HepG2 (cell line): ENCODE data around the gene KIRREL3. TPM values are rescaled to one million over a fixed set of nuclear protein-coding genes. Genes with fewer than 3 reads are reported as not detected.

Experiments used
- ATAC-seq: fragments of 200-7000 bp; cut with Tn5 transposase; 3 replicates; pipeline ENCODE4 v1.9.1; 2020; ENCODE audit warnings: mild to moderate bottlenecking, moderate library complexity
- BruUV-seq: library from RNA; stranded (reverse); fragments of 400-500 nt; replicated peaks from 2 replicates; lab custom pipeline; 2021; lab: Mats Ljungman, UMichigan
- CTCF ChIA-PET: fragments of 300-600 bp; formaldehyde crosslinking; extraction: SDS; loops from one replicate; lab custom pipeline; 2021; ENCODE audit warnings: low total read pairs, inconsistent platforms, low intra/inter-chr PET ratio; lab: Yijun Ruan, JAX
- POLR2A ChIA-PET: fragments of 350-600 bp; sonication (Branson Sonifier 250); formaldehyde crosslinking; loops from one replicate; lab custom pipeline; 2020; ENCODE audit warnings: antibody characterized with exemption, inconsistent platforms; lab: Yijun Ruan, JAX
- DNase-seq: peaks from one replicate; pipeline ENCODE4 v3.0.0-alpha.2; 2015; ENCODE audit warnings: low spot score
- FAIRE-seq: peaks from 3 replicates; lab custom pipeline; 2011; peaks lifted over from hg19 to GRCh38; lab: Jason Lieb, UNC
- H2AFZ ChIP-seq: one replicate; pipeline ENCODE4 v1.6.1; 2011; ENCODE audit warnings: low read length, inconsistent platforms
- H3K27ac ChIP-seq: fragments of 300-600 bp; 3 replicates; pipeline ENCODE4 v1.8.0; 2011; ENCODE audit warnings: mixed run types, mild to moderate bottlenecking, mixed read lengths, low read length, inconsistent platforms; ENCODE audit not compliant: insufficient read depth; ENCODE audit errors: extremely low read length
- H3K27me3 ChIP-seq, 2 experiments: fragments of 200-600 bp in 1 of 2; 2 replicates in 1 of 2; 3 replicates in 1 of 2; pipeline versions ENCODE4 v1.6.0 to v1.8.0; 2011; ENCODE audit warnings: low read length in 2 of 2, mild to moderate bottlenecking in 2 of 2, moderate library complexity in 2 of 2, inconsistent platforms in 1 of 2; ENCODE audit not compliant: insufficient read depth in 2 of 2, control insufficient read depth in 1 of 2
- H3K36me3 ChIP-seq, 2 experiments: fragments of 200-600 bp in 1 of 2; replicated peaks in 1 of 2; 2 replicates in 1 of 2; 3 replicates in 1 of 2; pipeline versions ENCODE4 v1.5.1 to v1.8.0; 2011; ENCODE audit warnings: low read length in 2 of 2, inconsistent platforms in 1 of 2; ENCODE audit not compliant: insufficient read depth in 2 of 2, control insufficient read depth in 1 of 2
- H3K4me1 ChIP-seq: 2 replicates; pipeline ENCODE4 v1.5.1; 2012; ENCODE audit warnings: low read length, inconsistent platforms; ENCODE audit not compliant: insufficient read depth
- H3K4me2 ChIP-seq: 2 replicates; pipeline ENCODE4 v1.6.0; 2011; ENCODE audit warnings: low read depth, low read length, inconsistent platforms
- H3K4me3 ChIP-seq, 3 experiments: fragments of 200-600 bp in 1 of 3; sonication (generic), shearing (Covaris generic) in 1 of 3; replicated peaks in 1 of 3; 2 replicates each; pipeline ENCODE4 v1.5.1; 2011 to 2016; ENCODE audit warnings: low read length in 3 of 3, inconsistent platforms in 2 of 3, low read depth in 2 of 3, mild to moderate bottlenecking in 2 of 3, control low read depth in 1 of 3, mixed read lengths in 1 of 3; ENCODE audit not compliant: insufficient read depth in 1 of 3
- H3K79me2 ChIP-seq: one replicate; pipeline ENCODE4 v1.6.1; 2011; ENCODE audit warnings: low read length, inconsistent platforms; ENCODE audit not compliant: insufficient read depth
- H3K9ac ChIP-seq: 2 replicates; pipeline ENCODE4 v1.6.0; 2011; ENCODE audit warnings: mild to moderate bottlenecking, low read depth, low read length, inconsistent platforms; ENCODE audit not compliant: insufficient read depth
- H3K9me3 ChIP-seq: 2 replicates; pipeline ENCODE4 v1.5.1; 2012; ENCODE audit warnings: mild to moderate bottlenecking, low read length
- H4K20me1 ChIP-seq: 2 replicates; pipeline ENCODE4 v1.6.0; 2011; ENCODE audit warnings: inconsistent platforms, mild to moderate bottlenecking, low read length, moderate library complexity; ENCODE audit not compliant: insufficient read depth
- GABPA ChIP-seq, 2 experiments: IDR thresholded peaks; 2 replicates each; pipeline ENCODE4 v1.6.1; 2011 to 2016; ENCODE audit warnings: low read depth in 2 of 2, low read length in 1 of 2, missing biosample characterization in 1 of 2, missing genetic modification characterization in 1 of 2
- MAFF ChIP-seq: IDR thresholded peaks from 2 replicates; pipeline ENCODE4 v1.6.1; 2011; ENCODE audit warnings: low read depth, low read length, improper control_type of control experiment
- NFYC ChIP-seq: IDR thresholded peaks from 2 replicates; pipeline ENCODE4 v1.6.1; 2016; ENCODE audit warnings: missing genetic modification reagents, missing compliant biosample characterization
- PAF1 ChIP-seq: IDR thresholded peaks from 2 replicates; pipeline ENCODE4 v1.6.1; 2016; ENCODE audit warnings: missing genetic modification reagents, missing compliant biosample characterization
- RARA ChIP-seq: IDR thresholded peaks from 2 replicates; pipeline ENCODE4 v1.6.1; 2016; ENCODE audit warnings: missing genetic modification reagents, missing compliant biosample characterization
- SIN3A ChIP-seq: IDR thresholded peaks from 2 replicates; pipeline ENCODE4 v1.6.1; 2011; ENCODE audit warnings: low read depth, mild to moderate bottlenecking, control low read depth, low read length, borderline replicate concordance
- SRSF9 ChIP-seq: fragments of 200-400 bp; formaldehyde crosslinking; IDR thresholded peaks from 2 replicates; pipeline ENCODE4 v1.6.1; 2018; ENCODE audit warnings: borderline replicate concordance, mild to moderate bottlenecking, low read depth, low read length; ENCODE audit not compliant: insufficient read depth, poor library complexity, severe bottlenecking
- TGIF2 ChIP-seq: IDR thresholded peaks from 2 replicates; pipeline ENCODE4 v1.6.1; 2016; ENCODE audit warnings: control low read depth, missing compliant biosample characterization
- TMF1 ChIP-seq: sonication (generic); formaldehyde crosslinking; IDR thresholded peaks from 2 replicates; pipeline ENCODE4 v1.8.1; 2022; ENCODE audit warnings: low read depth, missing genetic modification reagents
- ZFX ChIP-seq: sonication (generic); formaldehyde crosslinking; IDR thresholded peaks from 2 replicates; pipeline ENCODE4 v1.4.0; 2020; ENCODE audit warnings: mild to moderate bottlenecking, low read depth, missing genetic modification reagents, moderate library complexity
- ZKSCAN1 ChIP-seq: fragments of 150-350 bp; IDR thresholded peaks from 2 replicates; pipeline ENCODE4 v1.6.1; 2014; ENCODE audit warnings: low read length
- ZNF570 ChIP-seq: sonication (generic); formaldehyde crosslinking; IDR thresholded peaks from 2 replicates; pipeline ENCODE4 v1.4.0; 2020; ENCODE audit warnings: mild to moderate bottlenecking, missing genetic modification reagents, borderline replicate concordance
- ZNF678 ChIP-seq: sonication (generic); formaldehyde crosslinking; IDR thresholded peaks from 2 replicates; pipeline ENCODE4 v1.4.0; 2020; ENCODE audit warnings: mild to moderate bottlenecking, missing genetic modification reagents
- ZNF782 ChIP-seq: sonication (generic); formaldehyde crosslinking; IDR thresholded peaks from 2 replicates; pipeline ENCODE4 v1.4.0; 2020; ENCODE audit warnings: missing genetic modification reagents, mild to moderate bottlenecking, borderline replicate concordance
- WGBS: methylation state at CpG from one replicate; pipeline ENCODE4 v1.1.6; 2017; ENCODE audit warnings: low lambda C conversion rate; 5-methylcytosine and 5-hydroxymethylcytosine counted together
- in situ Hi-C: cut with HindIII; loops from 2 replicates; pipeline ENCODE4 v1.10.0; 2017; ENCODE audit warnings: low pct_unique_long_range_greater_than_20kb; ENCODE audit not compliant: extremely low pct_ligation_motif_present
- intact Hi-C: fragments of 100-400 bp; cut with micrococcal nuclease; formaldehyde crosslinking; loops from one replicate; pipeline ENCODE4 v1.10.0; 2022; ENCODE audit not compliant: unreplicated experiment
- polyA plus RNA-seq, 8 experiments: library from polyadenylated mRNA; depleted of rRNA in 3 of 8; stranded (reverse) in 7 of 8; unstranded in 1 of 8; fragments of >200 nt; fragmentation: Illumina TruSeq in 4 of 8; extraction: Trizol in 4 of 8; gene quantifications; 2 replicates each; pipeline versions ENCODE4 v1.2.1 to v1.2.3, GENCODE V29; 2011 to 2016; ENCODE audit warnings: low read depth in 4 of 8, missing spikeins in 1 of 8, mixed read lengths in 1 of 8; ENCODE audit not compliant: insufficient read depth in 1 of 8
- total RNA-seq, 5 experiments: library from RNA; depleted of rRNA; stranded (reverse); fragments of >200 nt; fragmentation: Illumina TruSeq; extraction: Trizol; gene quantifications; 2 replicates each; pipeline ENCODE4 v1.2.3, GENCODE V29; 2016; ENCODE audit warnings: low read depth in 1 of 5
- TF ChIP-seq, protein P1 (sequence below): sonication (generic); formaldehyde crosslinking; IDR thresholded peaks from 2 replicates; pipeline ENCODE4 v1.4.0; 2020; ENCODE audit warnings: missing genetic modification reagents
- TF ChIP-seq, protein P2 (sequence below): sonication (generic); formaldehyde crosslinking; IDR thresholded peaks from 2 replicates; pipeline ENCODE4 v1.4.0; 2020; ENCODE audit warnings: missing genetic modification reagents
- TF ChIP-seq, protein P3 (sequence below): sonication (generic); formaldehyde crosslinking; conservative IDR thresholded peaks from 2 replicates; pipeline ENCODE4 v1.8.0; 2022; ENCODE audit warnings: mild to moderate bottlenecking, moderate library complexity, missing genetic modification reagents

KIRREL3 gene
- total and polyA plus RNA-seq, 2 of the 13 experiments (the other 11 are each of a cell fraction or from before 2014, with no cell fraction given), result not detected

- Histone ChIP-seq H3K4me2 (no peak overlapping the region), H3K4me1 (no peaks in the 10 kb centered on the region), H2AFZ (no peak overlapping the region), H3K79me2 (no peaks in the 10 kb centered on the region), H3K27ac (no peak overlapping the region), H3K9me3 (no peaks in the 10 kb centered on the region), H3K4me3 (no peak overlapping the region), H3K9ac (no peak overlapping the region), H4K20me1 (no peaks in the 10 kb centered on the region), H3K27me3 (peaks cover 0 to 4% of the 10 kb centered on the region in 2 experiments; a peak in 2 of 5 replicates), H3K36me3 (no peaks in the 10 kb centered on the region)
- DNase-seq, result no peak
- BruUV-seq, result no TSS peak
- no peak for ATAC-seq
- CTCF ChIA-PET, result no interaction called here
- FAIRE-seq, result no peak
- intact Hi-C loops, result no loop called here
- POLR2A ChIA-PET, result no interaction called here
- WGBS, result 4% methylated on average over 2 of the region's 3 CpGs
- in situ Hi-C loops, result no loop called here
- TF ChIP-seq ZNF782 (CRISPR knock-in tag) (no peak), ZFX (CRISPR knock-in tag) (no peak), RARA (CRISPR knock-in tag) (no peak), MAFF (no peak), NFYC (no peak), SRSF9 (no peak), PAF1 (CRISPR knock-in tag) (no peak), ZKSCAN1 (no peak), ZNF678 (CRISPR knock-in tag) (no peak), TGIF2 (no peak), GABPA (IDR thresholded peaks at IDR 0.05; ENCODE audit: low read depth, low read length) (no peak), GABPA (CRISPR knock-in tag; IDR thresholded peaks at IDR 0.05; ENCODE audit: low read depth) (no peak), SIN3A (no peak), ZNF570 (no peak), TMF1 (no peak)
- TF ChIP-seq, protein P1, sequence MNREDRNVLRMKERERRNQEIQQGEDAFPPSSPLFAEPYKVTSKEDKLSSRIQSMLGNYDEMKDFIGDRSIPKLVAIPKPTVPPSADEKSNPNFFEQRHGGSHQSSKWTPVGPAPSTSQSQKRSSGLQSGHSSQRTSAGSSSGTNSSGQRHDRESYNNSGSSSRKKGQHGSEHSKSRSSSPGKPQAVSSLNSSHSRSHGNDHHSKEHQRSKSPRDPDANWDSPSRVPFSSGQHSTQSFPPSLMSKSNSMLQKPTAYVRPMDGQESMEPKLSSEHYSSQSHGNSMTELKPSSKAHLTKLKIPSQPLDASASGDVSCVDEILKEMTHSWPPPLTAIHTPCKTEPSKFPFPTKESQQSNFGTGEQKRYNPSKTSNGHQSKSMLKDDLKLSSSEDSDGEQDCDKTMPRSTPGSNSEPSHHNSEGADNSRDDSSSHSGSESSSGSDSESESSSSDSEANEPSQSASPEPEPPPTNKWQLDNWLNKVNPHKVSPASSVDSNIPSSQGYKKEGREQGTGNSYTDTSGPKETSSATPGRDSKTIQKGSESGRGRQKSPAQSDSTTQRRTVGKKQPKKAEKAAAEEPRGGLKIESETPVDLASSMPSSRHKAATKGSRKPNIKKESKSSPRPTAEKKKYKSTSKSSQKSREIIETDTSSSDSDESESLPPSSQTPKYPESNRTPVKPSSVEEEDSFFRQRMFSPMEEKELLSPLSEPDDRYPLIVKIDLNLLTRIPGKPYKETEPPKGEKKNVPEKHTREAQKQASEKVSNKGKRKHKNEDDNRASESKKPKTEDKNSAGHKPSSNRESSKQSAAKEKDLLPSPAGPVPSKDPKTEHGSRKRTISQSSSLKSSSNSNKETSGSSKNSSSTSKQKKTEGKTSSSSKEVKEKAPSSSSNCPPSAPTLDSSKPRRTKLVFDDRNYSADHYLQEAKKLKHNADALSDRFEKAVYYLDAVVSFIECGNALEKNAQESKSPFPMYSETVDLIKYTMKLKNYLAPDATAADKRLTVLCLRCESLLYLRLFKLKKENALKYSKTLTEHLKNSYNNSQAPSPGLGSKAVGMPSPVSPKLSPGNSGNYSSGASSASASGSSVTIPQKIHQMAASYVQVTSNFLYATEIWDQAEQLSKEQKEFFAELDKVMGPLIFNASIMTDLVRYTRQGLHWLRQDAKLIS (CRISPR knock-in tag), result no peak
- TF ChIP-seq, protein P2, sequence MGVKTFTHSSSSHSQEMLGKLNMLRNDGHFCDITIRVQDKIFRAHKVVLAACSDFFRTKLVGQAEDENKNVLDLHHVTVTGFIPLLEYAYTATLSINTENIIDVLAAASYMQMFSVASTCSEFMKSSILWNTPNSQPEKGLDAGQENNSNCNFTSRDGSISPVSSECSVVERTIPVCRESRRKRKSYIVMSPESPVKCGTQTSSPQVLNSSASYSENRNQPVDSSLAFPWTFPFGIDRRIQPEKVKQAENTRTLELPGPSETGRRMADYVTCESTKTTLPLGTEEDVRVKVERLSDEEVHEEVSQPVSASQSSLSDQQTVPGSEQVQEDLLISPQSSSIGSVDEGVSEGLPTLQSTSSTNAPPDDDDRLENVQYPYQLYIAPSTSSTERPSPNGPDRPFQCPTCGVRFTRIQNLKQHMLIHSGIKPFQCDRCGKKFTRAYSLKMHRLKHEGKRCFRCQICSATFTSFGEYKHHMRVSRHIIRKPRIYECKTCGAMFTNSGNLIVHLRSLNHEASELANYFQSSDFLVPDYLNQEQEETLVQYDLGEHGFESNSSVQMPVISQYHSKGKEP (CRISPR knock-in tag), result no peak
- TF ChIP-seq, protein P3, sequence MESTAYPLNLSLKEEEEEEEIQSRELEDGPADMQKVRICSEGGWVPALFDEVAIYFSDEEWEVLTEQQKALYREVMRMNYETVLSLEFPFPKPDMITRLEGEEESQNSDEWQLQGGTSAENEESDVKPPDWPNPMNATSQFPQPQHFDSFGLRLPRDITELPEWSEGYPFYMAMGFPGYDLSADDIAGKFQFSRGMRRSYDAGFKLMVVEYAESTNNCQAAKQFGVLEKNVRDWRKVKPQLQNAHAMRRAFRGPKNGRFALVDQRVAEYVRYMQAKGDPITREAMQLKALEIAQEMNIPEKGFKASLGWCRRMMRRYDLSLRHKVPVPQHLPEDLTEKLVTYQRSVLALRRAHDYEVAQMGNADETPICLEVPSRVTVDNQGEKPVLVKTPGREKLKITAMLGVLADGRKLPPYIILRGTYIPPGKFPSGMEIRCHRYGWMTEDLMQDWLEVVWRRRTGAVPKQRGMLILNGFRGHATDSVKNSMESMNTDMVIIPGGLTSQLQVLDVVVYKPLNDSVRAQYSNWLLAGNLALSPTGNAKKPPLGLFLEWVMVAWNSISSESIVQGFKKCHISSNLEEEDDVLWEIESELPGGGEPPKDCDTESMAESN (CRISPR knock-in tag), result no peak
Measured at GRCh38 chr11:126663749-126664592, 336.6 kb downstream of the KIRREL3 start.
